ENCODE measurements around the gene RND2. TPM values are rescaled to one million over a fixed set of nuclear protein-coding genes. Genes with fewer than 3 reads are reported as not detected.
A peak's percentile ranks its signal among the peaks of the same experiment; 100 is the strongest.

Gene RND2
- total and polyA plus RNA-seq, 2 of the 13 experiments (the other 11 are each of a cell fraction or from before 2014, with no cell fraction given) = 0.05 to 0.11 TPM

- TF ChIP-seq LRRFIP1 (CRISPR knock-in tag; conservative IDR thresholded peaks at IDR 0.05) (no peak), ZNF275 (CRISPR knock-in tag; IDR thresholded peaks at IDR 0.05; ENCODE audit: borderline replicate concordance) (no peak; the same call in 1 of the 2 replicates), ZNF7 (CRISPR knock-in tag; IDR thresholded peaks at IDR 0.05) (no peak), ZBED4 (CRISPR knock-in tag; IDR thresholded peaks at IDR 0.05; ENCODE audit: borderline replicate concordance) (no peak; the same call in 1 of the 2 replicates), ZFP41 (CRISPR knock-in tag; IDR thresholded peaks at IDR 0.05; ENCODE audit: borderline replicate concordance) (no peak), ZNF354B (CRISPR knock-in tag; IDR thresholded peaks at IDR 0.05) (no peak), ZNF501 (CRISPR knock-in tag; IDR thresholded peaks at IDR 0.05) (peak; percentile 69), KLF15 (CRISPR knock-in tag; IDR thresholded peaks at IDR 0.05; ENCODE audit: borderline replicate concordance) (no peak)
- TF ChIP-seq, protein P1, sequence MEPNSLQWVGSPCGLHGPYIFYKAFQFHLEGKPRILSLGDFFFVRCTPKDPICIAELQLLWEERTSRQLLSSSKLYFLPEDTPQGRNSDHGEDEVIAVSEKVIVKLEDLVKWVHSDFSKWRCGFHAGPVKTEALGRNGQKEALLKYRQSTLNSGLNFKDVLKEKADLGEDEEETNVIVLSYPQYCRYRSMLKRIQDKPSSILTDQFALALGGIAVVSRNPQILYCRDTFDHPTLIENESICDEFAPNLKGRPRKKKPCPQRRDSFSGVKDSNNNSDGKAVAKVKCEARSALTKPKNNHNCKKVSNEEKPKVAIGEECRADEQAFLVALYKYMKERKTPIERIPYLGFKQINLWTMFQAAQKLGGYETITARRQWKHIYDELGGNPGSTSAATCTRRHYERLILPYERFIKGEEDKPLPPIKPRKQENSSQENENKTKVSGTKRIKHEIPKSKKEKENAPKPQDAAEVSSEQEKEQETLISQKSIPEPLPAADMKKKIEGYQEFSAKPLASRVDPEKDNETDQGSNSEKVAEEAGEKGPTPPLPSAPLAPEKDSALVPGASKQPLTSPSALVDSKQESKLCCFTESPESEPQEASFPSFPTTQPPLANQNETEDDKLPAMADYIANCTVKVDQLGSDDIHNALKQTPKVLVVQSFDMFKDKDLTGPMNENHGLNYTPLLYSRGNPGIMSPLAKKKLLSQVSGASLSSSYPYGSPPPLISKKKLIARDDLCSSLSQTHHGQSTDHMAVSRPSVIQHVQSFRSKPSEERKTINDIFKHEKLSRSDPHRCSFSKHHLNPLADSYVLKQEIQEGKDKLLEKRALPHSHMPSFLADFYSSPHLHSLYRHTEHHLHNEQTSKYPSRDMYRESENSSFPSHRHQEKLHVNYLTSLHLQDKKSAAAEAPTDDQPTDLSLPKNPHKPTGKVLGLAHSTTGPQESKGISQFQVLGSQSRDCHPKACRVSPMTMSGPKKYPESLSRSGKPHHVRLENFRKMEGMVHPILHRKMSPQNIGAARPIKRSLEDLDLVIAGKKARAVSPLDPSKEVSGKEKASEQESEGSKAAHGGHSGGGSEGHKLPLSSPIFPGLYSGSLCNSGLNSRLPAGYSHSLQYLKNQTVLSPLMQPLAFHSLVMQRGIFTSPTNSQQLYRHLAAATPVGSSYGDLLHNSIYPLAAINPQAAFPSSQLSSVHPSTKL (CRISPR knock-in tag; IDR thresholded peaks at IDR 0.05) = peak; percentile 55
- TF ChIP-seq, protein P2, sequence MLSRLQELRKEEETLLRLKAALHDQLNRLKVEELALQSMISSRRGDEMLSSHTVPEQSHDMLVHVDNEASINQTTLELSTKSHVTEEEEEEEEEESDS (CRISPR knock-in tag; IDR thresholded peaks at IDR 0.05; ENCODE audit: borderline replicate concordance) = no peak
- TF ChIP-seq, protein P3, sequence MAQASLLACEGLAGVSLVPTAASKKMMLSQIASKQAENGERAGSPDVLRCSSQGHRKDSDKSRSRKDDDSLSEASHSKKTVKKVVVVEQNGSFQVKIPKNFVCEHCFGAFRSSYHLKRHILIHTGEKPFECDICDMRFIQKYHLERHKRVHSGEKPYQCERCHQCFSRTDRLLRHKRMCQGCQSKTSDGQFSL (CRISPR knock-in tag; IDR thresholded peaks at IDR 0.05) = peak; percentile 86
- TF ChIP-seq, protein P4, sequence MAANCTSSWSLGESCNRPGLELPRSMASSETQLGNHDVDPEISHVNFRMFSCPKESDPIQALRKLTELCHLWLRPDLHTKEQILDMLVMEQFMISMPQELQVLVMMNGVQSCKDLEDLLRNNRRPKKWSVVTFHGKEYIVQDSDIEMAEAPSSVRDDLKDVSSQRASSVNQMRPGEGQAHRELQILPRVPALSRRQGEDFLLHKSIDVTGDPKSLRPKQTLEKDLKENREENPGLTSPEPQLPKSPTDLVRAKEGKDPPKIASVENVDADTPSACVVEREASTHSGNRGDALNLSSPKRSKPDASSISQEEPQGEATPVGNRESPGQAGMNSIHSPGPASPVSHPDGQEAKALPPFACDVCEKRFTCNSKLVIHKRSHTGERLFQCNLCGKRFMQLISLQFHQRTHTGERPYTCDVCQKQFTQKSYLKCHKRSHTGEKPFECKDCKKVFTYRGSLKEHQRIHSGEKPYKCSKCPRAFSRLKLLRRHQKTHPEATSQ (CRISPR knock-in tag; IDR thresholded peaks at IDR 0.05; ENCODE audit: borderline replicate concordance) = no peak
Measured at GRCh38 chr17:43006639-43007551, 18.1 kb upstream of the RND2 start, which contains the start of gene IFI35 (continued).

All from HepG2 (cell line).